Caco-2 (cell line): ENCODE measurements around the gene ZFHX3. TPM values are rescaled to one million over a fixed set of nuclear protein-coding genes. Genes with fewer than 3 reads are reported as not detected.

ENCODE experiments used
- BruUV-seq: library from RNA; stranded (reverse); fragments of 400-500 nt; replicated peaks from 2 replicates; lab custom pipeline; 2021; lab: Mats Ljungman, UMichigan
- CTCF ChIA-PET: fragments of 300-600 bp; sonication (Branson Sonifier 250); formaldehyde crosslinking; loops from one replicate; lab custom pipeline; 2022; ENCODE audit warnings: antibody characterized with exemption; lab: Charles Lee
- POLR2A ChIA-PET: fragments of 300-600 bp; sonication (Branson Sonifier 250); formaldehyde crosslinking; loops from one replicate; lab custom pipeline; 2022; ENCODE audit warnings: antibody characterized with exemption; lab: Charles Lee
- DNase-seq, 2 experiments: peaks; one replicate each; pipeline versions ENCODE4 v3.0.0 to v3.0.0-alpha.2; 2020 to 2022
- H3K27me3 ChIP-seq: replicated peaks from 2 replicates; pipeline ENCODE4 v1.6.0; 2011; ENCODE audit warnings: low read length; ENCODE audit not compliant: control insufficient read depth, insufficient read depth
- H3K36me3 ChIP-seq: 2 replicates; pipeline ENCODE4 v1.5.1; 2011; ENCODE audit warnings: low read length; ENCODE audit not compliant: control insufficient read depth, insufficient read depth
- H3K4me1 ChIP-seq: fragments of 250-450 bp; sonication (Bioruptor Pico); 2 replicates; pipeline ENCODE4 v1.5.1; 2020; ENCODE audit warnings: mild to moderate bottlenecking
- H3K4me3 ChIP-seq: 2 replicates; pipeline ENCODE4 v1.5.1; 2011; ENCODE audit warnings: low read depth, mild to moderate bottlenecking, control low read depth, low read length
- H3K9me3 ChIP-seq: fragments of 250-450 bp; sonication (Bioruptor Pico); 2 replicates; pipeline ENCODE4 v1.5.1; 2020; ENCODE audit warnings: mild to moderate bottlenecking, moderate library complexity
- H3K27ac Mint-ChIP-seq: one replicate; pipeline ENCODE4 v1.8.0; 2022; ENCODE audit warnings: mixed read lengths; ENCODE audit not compliant: unreplicated experiment
- H3K27me3 Mint-ChIP-seq: one replicate; pipeline ENCODE4 v1.8.0; 2022; ENCODE audit warnings: mixed read lengths; ENCODE audit not compliant: insufficient read depth, unreplicated experiment
- H3K36me3 Mint-ChIP-seq: one replicate; pipeline ENCODE4 v1.8.0; 2022; ENCODE audit warnings: mild to moderate bottlenecking, mixed read lengths; ENCODE audit not compliant: insufficient read depth, unreplicated experiment
- H3K4me1 Mint-ChIP-seq: one replicate; pipeline ENCODE4 v1.8.0; 2022; ENCODE audit warnings: low read depth, mixed read lengths; ENCODE audit not compliant: unreplicated experiment
- H3K4me3 Mint-ChIP-seq: one replicate; pipeline ENCODE4 v1.8.0; 2022; ENCODE audit warnings: mild to moderate bottlenecking, moderate library complexity, mixed read lengths; ENCODE audit not compliant: unreplicated experiment
- H3K9me3 Mint-ChIP-seq: one replicate; pipeline ENCODE4 v1.8.0; 2022; ENCODE audit warnings: mixed read lengths; ENCODE audit not compliant: unreplicated experiment
- CTCF ChIP-seq, 2 experiments: fragments of 200-600 bp in 1 of 2; IDR thresholded peaks; 1 replicate in 1 of 2; 2 replicates in 1 of 2; pipeline versions ENCODE4 v1.5.1 to v1.8.0; 2011 to 2022; ENCODE audit warnings: antibody characterized with exemption in 1 of 2, control low read depth in 1 of 2, inconsistent platforms in 1 of 2, low read depth in 1 of 2, low read length in 1 of 2, mild to moderate bottlenecking in 1 of 2, moderate library complexity in 1 of 2; ENCODE audit not compliant: insufficient read depth in 1 of 2, severe bottlenecking in 1 of 2, unreplicated experiment in 1 of 2
- intact Hi-C: fragments of 100-400 bp; cut with micrococcal nuclease; formaldehyde crosslinking; loops from one replicate; pipeline ENCODE4 v1.10.0; 2022; ENCODE audit not compliant: unreplicated experiment
- total RNA-seq: library from RNA; stranded (reverse); gene quantifications from 2 replicates; pipeline ENCODE4 v1.2.3, GENCODE V29; 2022

ZFHX3 gene
- total RNA-seq, 1 experiment from 2014 or later, result 39.9 TPM

GRCh38 chr16:72844225-72844920 is 203.6 kb downstream of the ZFHX3 start:
- BruUV-seq, result no TSS peak
- H3K27me3 ChIP-seq, result no peaks in the 10 kb centered on the region
- Mint-ChIP-seq H3K4me3 (no peak overlapping the region), H3K9me3 (no peaks in the 10 kb centered on the region), H3K27ac (peak overlapping the region; percentile 39), H3K27me3 (no peaks in the 10 kb centered on the region), H3K4me1 (peaks cover 13% of the 10 kb centered on the region), H3K36me3 (peaks cover 30% of the 10 kb centered on the region)
- H3K36me3 ChIP-seq, result no peaks in the 10 kb centered on the region
- no peaks in the 10 kb centered on the region for H3K9me3 ChIP-seq
- POLR2A ChIA-PET, result no interaction called here
- DNase-seq, result no peak
- CTCF ChIA-PET, result interaction anchor here (0.6 kb wide), 1 partner anchor 12 kb away, joined by 3 read pairs; no protein-coding TSS in a partner anchor
- no peaks in the 10 kb centered on the region for H3K4me1 ChIP-seq
- intact Hi-C loops, result no loop called here
- no peak overlapping the region for H3K4me3 ChIP-seq
- TF ChIP-seq CTCF (IDR thresholded peaks at IDR 0.05; ENCODE audit: insufficient read depth in 1 of 2, low read depth in 1 of 2, low read length in 1 of 2, severe bottlenecking in 1 of 2, unreplicated experiment in 1 of 2), result no peak

- H3K27ac Mint-ChIP-seq, result peak overlapping the region; percentile 2
Observed at GRCh38 chr16:72841506-72841905, 206.4 kb downstream of the ZFHX3 start.

More at GRCh38 chr16:72841506-72841905, 206.4 kb downstream of the ZFHX3 start:
- no peaks in the 10 kb centered on the region for H3K27me3 ChIP-seq
- no peaks in the 10 kb centered on the region for H3K9me3 Mint-ChIP-seq
- POLR2A ChIA-PET, result no interaction called here
- H3K4me3 ChIP-seq, result no peak overlapping the region
- peaks cover 13% of the 10 kb centered on the region for H3K4me1 Mint-ChIP-seq
- TF ChIP-seq CTCF (IDR thresholded peaks at IDR 0.05; ENCODE audit: insufficient read depth in 1 of 2, low read depth in 1 of 2, low read length in 1 of 2, severe bottlenecking in 1 of 2, unreplicated experiment in 1 of 2), result no peak
- no peak overlapping the region for H3K4me3 Mint-ChIP-seq
- intact Hi-C loops, result no loop called here
- H3K36me3 ChIP-seq, result no peaks in the 10 kb centered on the region
- CTCF ChIA-PET, result interaction anchor here (0.9 kb wide), 1 partner anchor 9 kb away, joined by 7 read pairs; no protein-coding TSS in a partner anchor
- no peak for DNase-seq
- H3K4me1 ChIP-seq, result no peaks in the 10 kb centered on the region
- BruUV-seq, result no TSS peak
- no peaks in the 10 kb centered on the region for H3K27me3 Mint-ChIP-seq
- H3K36me3 Mint-ChIP-seq, result peaks cover 34% of the 10 kb centered on the region
- H3K9me3 ChIP-seq, result no peaks in the 10 kb centered on the region
